Uterus (tissue), 2 donors: ENCODE data around the gene ANKS6.

Experiments
- POLR2A ChIP-seq, 2 donors: fragments of 450-650 bp; IDR thresholded peaks; one replicate each; pipeline ENCODE4 v1.6.1; 2016; ENCODE audit warnings: antibody characterized with exemption in 2 of 2, mild to moderate bottlenecking in 1 of 2, moderate library complexity in 1 of 2
- TF ChIP-seq, protein P1 (sequence below), 4 experiments: fragments of 200-600 bp in 2 of 4; fragments of 450-650 bp in 2 of 4; sonication (generic) in 2 of 4; IDR thresholded peaks; one replicate each; pipeline ENCODE4 v1.5.1; 2016 to 2019; ENCODE audit warnings: antibody characterized with exemption in 4 of 4, mild to moderate bottlenecking in 2 of 4, moderate library complexity in 1 of 4

- TF ChIP-seq, protein P1, sequence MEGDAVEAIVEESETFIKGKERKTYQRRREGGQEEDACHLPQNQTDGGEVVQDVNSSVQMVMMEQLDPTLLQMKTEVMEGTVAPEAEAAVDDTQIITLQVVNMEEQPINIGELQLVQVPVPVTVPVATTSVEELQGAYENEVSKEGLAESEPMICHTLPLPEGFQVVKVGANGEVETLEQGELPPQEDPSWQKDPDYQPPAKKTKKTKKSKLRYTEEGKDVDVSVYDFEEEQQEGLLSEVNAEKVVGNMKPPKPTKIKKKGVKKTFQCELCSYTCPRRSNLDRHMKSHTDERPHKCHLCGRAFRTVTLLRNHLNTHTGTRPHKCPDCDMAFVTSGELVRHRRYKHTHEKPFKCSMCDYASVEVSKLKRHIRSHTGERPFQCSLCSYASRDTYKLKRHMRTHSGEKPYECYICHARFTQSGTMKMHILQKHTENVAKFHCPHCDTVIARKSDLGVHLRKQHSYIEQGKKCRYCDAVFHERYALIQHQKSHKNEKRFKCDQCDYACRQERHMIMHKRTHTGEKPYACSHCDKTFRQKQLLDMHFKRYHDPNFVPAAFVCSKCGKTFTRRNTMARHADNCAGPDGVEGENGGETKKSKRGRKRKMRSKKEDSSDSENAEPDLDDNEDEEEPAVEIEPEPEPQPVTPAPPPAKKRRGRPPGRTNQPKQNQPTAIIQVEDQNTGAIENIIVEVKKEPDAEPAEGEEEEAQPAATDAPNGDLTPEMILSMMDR (IDR thresholded peaks at IDR 0.05): no peak
- no peak for TF ChIP-seq POLR2A (IDR thresholded peaks at IDR 0.05)
Measured at GRCh38 chr9:98808875-98809274, 12.5 kb upstream of the ANKS6 start.
